WTC11 (cell line): Measurements from ENCODE around the gene FERMT2.

Experiments used
- ESRRA ChIP-seq: sonication (generic); formaldehyde crosslinking; IDR thresholded peaks from 2 replicates; pipeline ENCODE4 v1.8.1; 2022; ENCODE audit warnings: mild to moderate bottlenecking, missing genetic modification reagents, borderline replicate concordance
- ETV6 ChIP-seq: sonication (generic); formaldehyde crosslinking; IDR thresholded peaks from 2 replicates; pipeline ENCODE4 v1.8.1; 2022; ENCODE audit warnings: mild to moderate bottlenecking, missing genetic modification reagents
- IRF2 ChIP-seq: sonication (generic); formaldehyde crosslinking; IDR thresholded peaks from 2 replicates; pipeline ENCODE4 v1.8.0; 2022; ENCODE audit warnings: low read depth, missing genetic modification reagents, borderline replicate concordance
- JUN ChIP-seq: sonication (generic); formaldehyde crosslinking; IDR thresholded peaks from 2 replicates; pipeline ENCODE4 v1.8.0; 2023; ENCODE audit warnings: mild to moderate bottlenecking, missing genetic modification reagents
- NR2C2 ChIP-seq: sonication (generic); formaldehyde crosslinking; IDR thresholded peaks from 2 replicates; pipeline ENCODE4 v1.8.0; 2022; ENCODE audit warnings: mild to moderate bottlenecking, missing genetic modification reagents
- SP1 ChIP-seq: sonication (generic); formaldehyde crosslinking; conservative IDR thresholded peaks from 2 replicates; pipeline ENCODE4 v1.8.1; 2022; ENCODE audit warnings: missing genetic modification reagents
- TP53 ChIP-seq: sonication (generic); formaldehyde crosslinking; IDR thresholded peaks from 2 replicates; pipeline ENCODE4 v1.8.1; 2023; ENCODE audit warnings: mild to moderate bottlenecking, missing genetic modification reagents
- ZNF138 ChIP-seq: sonication (generic); formaldehyde crosslinking; conservative IDR thresholded peaks from 2 replicates; pipeline ENCODE4 v1.8.1; 2022; ENCODE audit warnings: mild to moderate bottlenecking, moderate library complexity, missing genetic modification reagents
- TF ChIP-seq, protein P1 (sequence below): fragments of 200-600 bp; IDR thresholded peaks from 2 replicates; pipeline ENCODE4 v1.8.0; 2022; ENCODE audit warnings: antibody characterized with exemption
- TF ChIP-seq, protein P2 (sequence below): sonication (generic); formaldehyde crosslinking; IDR thresholded peaks from 2 replicates; pipeline ENCODE4 v1.8.1; 2022; ENCODE audit warnings: low read depth, mild to moderate bottlenecking, moderate library complexity, missing genetic modification reagents, borderline replicate concordance
- TF ChIP-seq, protein P3 (sequence below): sonication (generic); formaldehyde crosslinking; IDR thresholded peaks from 2 replicates; pipeline ENCODE4 v1.8.1; 2023; ENCODE audit warnings: mild to moderate bottlenecking, moderate library complexity, missing genetic modification reagents
- TF ChIP-seq, protein P4 (sequence below): sonication (generic); formaldehyde crosslinking; IDR thresholded peaks from 2 replicates; pipeline ENCODE4 v1.8.1; 2022; ENCODE audit warnings: low read depth, missing genetic modification reagents, borderline replicate concordance
- TF ChIP-seq, protein P5 (sequence below): sonication (generic); formaldehyde crosslinking; IDR thresholded peaks from 2 replicates; pipeline ENCODE4 v1.8.0; 2023; ENCODE audit warnings: missing genetic modification reagents

DNA sequence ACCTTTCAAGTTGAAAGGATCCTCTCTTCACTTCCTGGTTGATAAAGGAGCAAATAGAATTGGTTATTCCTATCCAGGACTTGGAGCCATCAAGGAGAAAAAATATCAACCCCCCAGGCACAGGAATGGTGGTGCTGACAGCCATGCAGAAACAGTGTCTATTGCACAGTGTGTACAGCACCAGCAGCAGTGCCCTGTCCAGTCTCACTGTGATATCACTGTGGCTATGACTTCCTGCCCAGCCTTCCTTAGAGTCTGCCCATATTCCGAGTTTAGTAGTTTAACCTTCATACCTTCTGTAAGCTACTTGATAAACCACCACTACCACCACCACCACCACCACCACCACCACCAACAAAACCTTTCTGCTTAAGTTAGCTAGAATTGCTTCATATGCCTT, 45.1 kb upstream of the FERMT2 start:
- TF ChIP-seq JUN (CRISPR knock-in tag) = no peak
- TF ChIP-seq, protein P1, sequence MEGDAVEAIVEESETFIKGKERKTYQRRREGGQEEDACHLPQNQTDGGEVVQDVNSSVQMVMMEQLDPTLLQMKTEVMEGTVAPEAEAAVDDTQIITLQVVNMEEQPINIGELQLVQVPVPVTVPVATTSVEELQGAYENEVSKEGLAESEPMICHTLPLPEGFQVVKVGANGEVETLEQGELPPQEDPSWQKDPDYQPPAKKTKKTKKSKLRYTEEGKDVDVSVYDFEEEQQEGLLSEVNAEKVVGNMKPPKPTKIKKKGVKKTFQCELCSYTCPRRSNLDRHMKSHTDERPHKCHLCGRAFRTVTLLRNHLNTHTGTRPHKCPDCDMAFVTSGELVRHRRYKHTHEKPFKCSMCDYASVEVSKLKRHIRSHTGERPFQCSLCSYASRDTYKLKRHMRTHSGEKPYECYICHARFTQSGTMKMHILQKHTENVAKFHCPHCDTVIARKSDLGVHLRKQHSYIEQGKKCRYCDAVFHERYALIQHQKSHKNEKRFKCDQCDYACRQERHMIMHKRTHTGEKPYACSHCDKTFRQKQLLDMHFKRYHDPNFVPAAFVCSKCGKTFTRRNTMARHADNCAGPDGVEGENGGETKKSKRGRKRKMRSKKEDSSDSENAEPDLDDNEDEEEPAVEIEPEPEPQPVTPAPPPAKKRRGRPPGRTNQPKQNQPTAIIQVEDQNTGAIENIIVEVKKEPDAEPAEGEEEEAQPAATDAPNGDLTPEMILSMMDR = no peak
- TF ChIP-seq, protein P2, sequence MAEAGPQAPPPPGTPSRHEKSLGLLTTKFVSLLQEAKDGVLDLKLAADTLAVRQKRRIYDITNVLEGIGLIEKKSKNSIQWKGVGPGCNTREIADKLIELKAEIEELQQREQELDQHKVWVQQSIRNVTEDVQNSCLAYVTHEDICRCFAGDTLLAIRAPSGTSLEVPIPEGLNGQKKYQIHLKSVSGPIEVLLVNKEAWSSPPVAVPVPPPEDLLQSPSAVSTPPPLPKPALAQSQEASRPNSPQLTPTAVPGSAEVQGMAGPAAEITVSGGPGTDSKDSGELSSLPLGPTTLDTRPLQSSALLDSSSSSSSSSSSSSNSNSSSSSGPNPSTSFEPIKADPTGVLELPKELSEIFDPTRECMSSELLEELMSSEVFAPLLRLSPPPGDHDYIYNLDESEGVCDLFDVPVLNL (CRISPR knock-in tag) = no peak
- no peak for TF ChIP-seq ESRRA (CRISPR knock-in tag)
- TF ChIP-seq, protein P3, sequence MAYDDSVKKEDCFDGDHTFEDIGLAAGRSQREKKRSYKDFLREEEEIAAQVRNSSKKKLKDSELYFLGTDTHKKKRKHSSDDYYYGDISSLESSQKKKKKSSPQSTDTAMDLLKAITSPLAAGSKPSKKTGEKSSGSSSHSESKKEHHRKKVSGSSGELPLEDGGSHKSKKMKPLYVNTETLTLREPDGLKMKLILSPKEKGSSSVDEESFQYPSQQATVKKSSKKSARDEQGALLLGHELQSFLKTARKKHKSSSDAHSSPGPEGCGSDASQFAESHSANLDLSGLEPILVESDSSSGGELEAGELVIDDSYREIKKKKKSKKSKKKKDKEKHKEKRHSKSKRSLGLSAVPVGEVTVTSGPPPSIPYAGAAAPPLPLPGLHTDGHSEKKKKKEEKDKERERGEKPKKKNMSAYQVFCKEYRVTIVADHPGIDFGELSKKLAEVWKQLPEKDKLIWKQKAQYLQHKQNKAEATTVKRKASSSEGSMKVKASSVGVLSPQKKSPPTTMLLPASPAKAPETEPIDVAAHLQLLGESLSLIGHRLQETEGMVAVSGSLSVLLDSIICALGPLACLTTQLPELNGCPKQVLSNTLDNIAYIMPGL (CRISPR knock-in tag) = no peak
- no peak for TF ChIP-seq SP1 (CRISPR knock-in tag)
- TF ChIP-seq ETV6 (CRISPR knock-in tag) = no peak
- no peak for TF ChIP-seq ZNF138
- TF ChIP-seq, protein P4, sequence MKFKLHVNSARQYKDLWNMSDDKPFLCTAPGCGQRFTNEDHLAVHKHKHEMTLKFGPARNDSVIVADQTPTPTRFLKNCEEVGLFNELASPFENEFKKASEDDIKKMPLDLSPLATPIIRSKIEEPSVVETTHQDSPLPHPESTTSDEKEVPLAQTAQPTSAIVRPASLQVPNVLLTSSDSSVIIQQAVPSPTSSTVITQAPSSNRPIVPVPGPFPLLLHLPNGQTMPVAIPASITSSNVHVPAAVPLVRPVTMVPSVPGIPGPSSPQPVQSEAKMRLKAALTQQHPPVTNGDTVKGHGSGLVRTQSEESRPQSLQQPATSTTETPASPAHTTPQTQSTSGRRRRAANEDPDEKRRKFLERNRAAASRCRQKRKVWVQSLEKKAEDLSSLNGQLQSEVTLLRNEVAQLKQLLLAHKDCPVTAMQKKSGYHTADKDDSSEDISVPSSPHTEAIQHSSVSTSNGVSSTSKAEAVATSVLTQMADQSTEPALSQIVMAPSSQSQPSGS (CRISPR knock-in tag) = no peak
- no peak for TF ChIP-seq NR2C2 (CRISPR knock-in tag)
- TF ChIP-seq TP53 (CRISPR knock-in tag) = no peak
- no peak for TF ChIP-seq IRF2
- TF ChIP-seq, protein P5, sequence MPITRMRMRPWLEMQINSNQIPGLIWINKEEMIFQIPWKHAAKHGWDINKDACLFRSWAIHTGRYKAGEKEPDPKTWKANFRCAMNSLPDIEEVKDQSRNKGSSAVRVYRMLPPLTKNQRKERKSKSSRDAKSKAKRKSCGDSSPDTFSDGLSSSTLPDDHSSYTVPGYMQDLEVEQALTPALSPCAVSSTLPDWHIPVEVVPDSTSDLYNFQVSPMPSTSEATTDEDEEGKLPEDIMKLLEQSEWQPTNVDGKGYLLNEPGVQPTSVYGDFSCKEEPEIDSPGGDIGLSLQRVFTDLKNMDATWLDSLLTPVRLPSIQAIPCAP (CRISPR knock-in tag) = no peak
